Vagina (tissue), 2 donors: ENCODE results near the gene SMAD1. TPM values are rescaled to one million over a fixed set of nuclear protein-coding genes. Genes with fewer than 3 reads are reported as not detected.

Experiments
- DNase-seq, 2 donors: peaks; one replicate each; pipeline ENCODE4 v3.0.0-alpha.2; 2017; ENCODE audit errors: extremely low spot score in 2 of 2
- H3K27ac ChIP-seq: fragments of 200-600 bp; sonication (generic); one replicate; pipeline ENCODE4 v1.5.1; 2019
- H3K27me3 ChIP-seq: fragments of 200-600 bp; sonication (generic); one replicate; pipeline ENCODE4 v1.5.1; 2019
- H3K36me3 ChIP-seq, 2 donors: fragments of 200-600 bp; sonication (generic); one replicate each; pipeline ENCODE4 v1.5.1; 2017 to 2019
- H3K4me1 ChIP-seq: fragments of 200-600 bp; sonication (generic); one replicate; pipeline ENCODE4 v1.5.1; 2019
- H3K4me3 ChIP-seq, 2 donors: fragments of 200-600 bp; sonication (generic); 1 replicate in 1 of 2; 2 replicates in 1 of 2; pipeline ENCODE4 v1.5.1; 2016 to 2019
- H3K9me3 ChIP-seq: fragments of 200-600 bp; sonication (generic); one replicate; pipeline ENCODE4 v1.5.1; 2019
- CTCF ChIP-seq, 3 experiments: fragments of 450-650 bp in 2 of 3; fragments of 200-600 bp in 1 of 3; sonication (generic) in 1 of 3; IDR thresholded peaks; one replicate each; pipeline ENCODE4 v1.5.1; 2017 to 2019; ENCODE audit warnings: antibody characterized with exemption in 3 of 3, mild to moderate bottlenecking in 2 of 3, moderate library complexity in 2 of 3
- POLR2A ChIP-seq, 2 donors: fragments of 450-650 bp; IDR thresholded peaks; one replicate each; pipeline ENCODE4 v1.6.1; 2017; ENCODE audit warnings: antibody characterized with exemption in 2 of 2, mild to moderate bottlenecking in 2 of 2, moderate library complexity in 2 of 2
- POLR2AphosphoS5 ChIP-seq, 2 donors: sonication (generic); formaldehyde crosslinking; IDR thresholded peaks; one replicate each; pipeline ENCODE4 v1.9.0; 2017; ENCODE audit warnings: antibody characterized with exemption in 2 of 2, mild to moderate bottlenecking in 2 of 2, low read depth in 1 of 2; ENCODE audit not compliant: insufficient read depth in 1 of 2
- intact Hi-C: fragments of 100-400 bp; cut with DNase I; formaldehyde crosslinking; loops from one replicate; pipeline ENCODE4 v1.15.1; 2023
- total RNA-seq: library from RNA; depleted of rRNA; stranded (reverse); fragments of >200 nt; gene quantifications from one replicate; pipeline ENCODE4 v1.2.3, GENCODE V29; 2016

Gene SMAD1
- total RNA-seq, 1 donor from 2014 or later, result 31.7 TPM

- TF ChIP-seq POLR2AphosphoS5 (IDR thresholded peaks at IDR 0.05; ENCODE audit: insufficient read depth in 1 of 2, low read depth in 1 of 2), result no peak
- TF ChIP-seq CTCF (IDR thresholded peaks at IDR 0.05), result no peak
- TF ChIP-seq POLR2A (IDR thresholded peaks at IDR 0.05), result no peak
- intact Hi-C loops, result no loop called here
- Histone ChIP-seq H3K4me1 (peaks cover 42% of the 10 kb centered on the region), H3K9me3 (no peaks in the 10 kb centered on the region), H3K27ac (no peak overlapping the region), H3K36me3 (no peaks in the 10 kb centered on the region), H3K27me3 (no peaks in the 10 kb centered on the region), H3K4me3 (no peak overlapping the region)
- no peak for DNase-seq
Observed at GRCh38 chr4:145487631-145488030, 6.0 kb downstream of the SMAD1 start.

DNA sequence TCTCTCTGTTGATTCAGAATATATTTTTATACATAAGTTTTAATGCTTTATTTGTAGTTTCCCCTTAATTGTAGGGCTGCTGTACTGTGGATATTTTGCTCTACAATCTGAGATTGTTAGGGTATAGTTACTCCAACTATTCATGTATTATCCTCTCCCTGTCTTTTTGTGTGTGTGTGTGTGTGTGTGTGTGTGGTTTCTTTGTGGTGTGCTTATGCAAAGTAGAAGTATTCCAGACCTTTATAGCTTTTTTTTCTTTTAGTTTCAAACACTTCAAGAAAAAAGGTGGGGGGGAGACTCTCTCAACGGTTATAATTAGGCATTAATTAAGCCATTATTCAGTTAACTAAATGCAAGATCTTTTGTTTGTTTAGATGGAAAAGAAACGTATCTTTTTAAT lies 6.7 kb downstream of the SMAD1 start:
- H3K27me3 ChIP-seq, result no peaks in the 10 kb centered on the region
- TF ChIP-seq CTCF (IDR thresholded peaks at IDR 0.05) (no peak), POLR2AphosphoS5 (IDR thresholded peaks at IDR 0.05; ENCODE audit: insufficient read depth in 1 of 2, low read depth in 1 of 2) (no peak), POLR2A (IDR thresholded peaks at IDR 0.05) (no peak)
- H3K4me1 ChIP-seq, result peaks cover 43% of the 10 kb centered on the region
- H3K36me3 ChIP-seq, result no peaks in the 10 kb centered on the region
- no peak overlapping the region for H3K4me3 ChIP-seq
- no peak overlapping the region for H3K27ac ChIP-seq
- no peak for DNase-seq
- intact Hi-C loops, result no loop called here
- H3K9me3 ChIP-seq, result no peaks in the 10 kb centered on the region

- no peak for TF ChIP-seq POLR2A (IDR thresholded peaks at IDR 0.05)
- TF ChIP-seq CTCF (IDR thresholded peaks at IDR 0.05), result no peak
- TF ChIP-seq POLR2AphosphoS5 (IDR thresholded peaks at IDR 0.05; ENCODE audit: insufficient read depth in 1 of 2, low read depth in 1 of 2), result no peak
- Histone ChIP-seq H3K36me3 (no peaks in the 10 kb centered on the region), H3K27me3 (no peaks in the 10 kb centered on the region), H3K9me3 (no peaks in the 10 kb centered on the region), H3K27ac (no peak overlapping the region), H3K4me1 (peaks cover 38% of the 10 kb centered on the region), H3K4me3 (no peak overlapping the region)
- intact Hi-C loops, result no loop called here
- no peak for DNase-seq
Observed at GRCh38 chr4:145489556-145489955, 7.9 kb downstream of the SMAD1 start.

DNA sequence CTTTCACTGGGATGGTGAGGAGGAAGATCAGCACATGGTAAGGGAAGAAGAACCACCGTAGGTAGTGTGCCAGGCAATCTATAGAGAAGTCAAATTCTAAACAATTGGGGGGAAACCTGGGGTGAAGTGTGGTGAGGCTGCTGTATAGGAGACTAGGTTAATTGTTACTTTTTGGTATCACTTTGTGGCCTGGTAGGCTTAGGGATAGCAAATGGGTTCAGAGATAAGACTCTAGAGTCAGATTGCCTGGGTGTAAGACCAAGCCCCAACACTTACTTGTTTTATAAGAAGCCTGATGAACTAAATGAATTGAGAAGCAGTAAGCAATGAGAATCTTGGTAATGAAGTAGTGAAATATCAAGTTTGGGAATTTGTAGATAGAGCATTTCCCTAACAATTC lies 8.7 kb downstream of the SMAD1 start:
- Histone ChIP-seq H3K27ac (no peak overlapping the region), H3K4me1 (peaks cover 38% of the 10 kb centered on the region), H3K9me3 (no peaks in the 10 kb centered on the region), H3K36me3 (no peaks in the 10 kb centered on the region), H3K4me3 (no peak overlapping the region), H3K27me3 (no peaks in the 10 kb centered on the region)
- intact Hi-C loops, result no loop called here
- no peak for TF ChIP-seq POLR2A (IDR thresholded peaks at IDR 0.05)
- no peak for TF ChIP-seq POLR2AphosphoS5 (IDR thresholded peaks at IDR 0.05; ENCODE audit: insufficient read depth in 1 of 2, low read depth in 1 of 2)
- TF ChIP-seq CTCF (IDR thresholded peaks at IDR 0.05), result no peak
- DNase-seq, result no peak

DNA sequence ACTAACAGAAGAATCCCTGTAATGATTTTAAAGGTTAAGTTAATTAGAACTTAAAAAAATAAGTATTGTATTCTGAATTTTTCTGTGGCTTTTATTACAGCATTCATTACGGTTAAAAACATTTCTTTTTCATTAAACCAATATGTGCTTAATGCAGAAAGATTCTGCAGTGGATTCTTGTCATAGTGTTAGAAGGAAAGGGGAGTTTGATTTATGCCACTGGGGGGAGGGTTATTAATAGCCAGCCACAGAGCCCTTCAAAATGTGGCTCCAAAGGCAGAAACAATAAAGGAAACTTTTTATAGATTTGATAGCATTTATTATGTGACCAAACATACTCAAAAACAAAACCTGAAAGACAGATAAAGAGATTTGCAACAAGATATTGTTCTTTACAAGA lies 9.1 kb downstream of the SMAD1 start:
- H3K36me3 ChIP-seq, result no peaks in the 10 kb centered on the region
- H3K9me3 ChIP-seq, result no peaks in the 10 kb centered on the region
- H3K4me1 ChIP-seq, result peaks cover 34% of the 10 kb centered on the region
- intact Hi-C loops, result no loop called here
- H3K4me3 ChIP-seq, result no peak overlapping the region
- H3K27ac ChIP-seq, result no peak overlapping the region
- DNase-seq, result no peak
- TF ChIP-seq POLR2AphosphoS5 (IDR thresholded peaks at IDR 0.05; ENCODE audit: insufficient read depth in 1 of 2, low read depth in 1 of 2), result no peak
- no peak for TF ChIP-seq CTCF (IDR thresholded peaks at IDR 0.05)
- no peak for TF ChIP-seq POLR2A (IDR thresholded peaks at IDR 0.05)
- no peaks in the 10 kb centered on the region for H3K27me3 ChIP-seq
